ENCODE measurements around the gene ARPC2. TPM values are rescaled to one million over a fixed set of nuclear protein-coding genes. Genes with fewer than 3 reads are reported as not detected.

ARPC2 gene
- total RNA-seq, 1 experiment from 2014 or later: 213 TPM

DNA sequence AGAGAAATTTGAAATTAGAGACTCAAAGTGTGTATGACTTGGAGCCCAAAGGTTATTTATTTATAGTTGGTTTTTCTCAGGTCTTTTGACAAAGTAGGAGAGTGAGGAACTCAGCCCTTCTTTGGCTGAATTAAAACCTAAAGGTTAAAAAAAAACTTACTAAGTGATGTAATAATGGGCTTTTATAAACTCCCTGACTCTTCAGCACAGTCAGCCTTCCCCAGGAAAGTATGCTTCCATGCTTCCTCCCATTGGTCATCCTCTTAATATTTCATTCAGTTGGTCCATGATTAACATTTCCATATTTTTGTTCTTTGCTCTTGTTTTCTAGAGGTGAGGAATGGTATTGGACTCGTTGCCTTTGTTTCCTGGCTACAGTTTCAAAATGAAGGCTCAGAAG lies 7.2 kb downstream of the ARPC2 start:
- H2AFZ ChIP-seq (ENCODE audit: low read length): no peak overlapping the region
- ChIA-PET POLR2A (ENCODE audit: unreplicated experiment) (no interaction called here), CTCF (no interaction called here)
- no peaks in the 10 kb centered on the region for H3K9me2 ChIP-seq (replicated peaks; ENCODE audit: low read length)
- no peaks in the 10 kb centered on the region for H3K27me3 ChIP-seq (ENCODE audit: low read length)
- H3K4me1 ChIP-seq (ENCODE audit: insufficient read depth, low read length): peaks cover 20% of the 10 kb centered on the region
- peaks cover 38% of the 10 kb centered on the region for H3K36me3 ChIP-seq (ENCODE audit: low read depth, low read length)
- H3K4me2 ChIP-seq (ENCODE audit: low read length): no peak overlapping the region
- no peaks in the 10 kb centered on the region for H3K9me3 ChIP-seq (ENCODE audit: low read length)
- no peak overlapping the region for H3K27ac ChIP-seq (ENCODE audit: low read length)
- H3K79me2 ChIP-seq (ENCODE audit: low read length): peaks cover 66% of the 10 kb centered on the region
- DNase-seq (no peak), ATAC-seq (no peak)
- no peak overlapping the region for H3K9ac ChIP-seq (ENCODE audit: low read length)
- H3K4me3 ChIP-seq (ENCODE audit: low read length): no peak overlapping the region
- peaks cover 8% of the 10 kb centered on the region for H3F3A ChIP-seq (ENCODE audit: low read length, unreplicated experiment)
- TF ChIP-seq CTCF (conservative IDR thresholded peaks at IDR 0.05; ENCODE audit: low read depth, low read length) (no peak), EZH2phosphoT487 (IDR thresholded peaks at IDR 0.05; ENCODE audit: borderline replicate concordance, low read length) (no peak), EZH2 (IDR thresholded peaks at IDR 0.05; ENCODE audit: low read length, unreplicated experiment) (no peak)
- BruUV-seq (replicated peaks): no TSS peak
- intact Hi-C loops (cut with micrococcal nuclease): no loop called here
- H4K20me1 ChIP-seq (ENCODE audit: low read length): peaks cover 21% of the 10 kb centered on the region

- Histone ChIP-seq H3F3A (ENCODE audit: low read length, unreplicated experiment) (peaks cover 17% of the 10 kb centered on the region), H3K27me3 (ENCODE audit: low read length) (no peaks in the 10 kb centered on the region), H3K9me2 (replicated peaks; ENCODE audit: low read length) (no peaks in the 10 kb centered on the region), H3K9me3 (ENCODE audit: low read length) (no peaks in the 10 kb centered on the region), H3K4me3 (ENCODE audit: low read length) (no peak overlapping the region), H3K79me2 (ENCODE audit: low read length) (peaks cover 49% of the 10 kb centered on the region), H3K4me1 (ENCODE audit: insufficient read depth, low read length) (peaks cover 28% of the 10 kb centered on the region), H3K4me2 (ENCODE audit: low read length) (no peak overlapping the region), H3K9ac (ENCODE audit: low read length) (no peak overlapping the region), H4K20me1 (ENCODE audit: low read length) (peaks cover 5% of the 10 kb centered on the region; the same call in 1 of the 2 replicates), H2AFZ (ENCODE audit: low read length) (no peak overlapping the region), H3K36me3 (ENCODE audit: low read depth, low read length) (peaks cover 50% of the 10 kb centered on the region), H3K27ac (ENCODE audit: low read length) (no peak overlapping the region)
- intact Hi-C loops (cut with micrococcal nuclease): no loop called here
- BruUV-seq (replicated peaks): no TSS peak
- ChIA-PET POLR2A (ENCODE audit: unreplicated experiment) (interaction anchor here (0.6 kb wide), 1 partner anchor 11 kb away, joined by 7 read pairs; no protein-coding TSS in a partner anchor), CTCF (no interaction called here)
- TF ChIP-seq EZH2 (IDR thresholded peaks at IDR 0.05; ENCODE audit: low read length, unreplicated experiment) (no peak), CTCF (conservative IDR thresholded peaks at IDR 0.05; ENCODE audit: low read depth, low read length) (no peak), EZH2phosphoT487 (IDR thresholded peaks at IDR 0.05; ENCODE audit: borderline replicate concordance, low read length) (no peak)
- DNase-seq (no peak), ATAC-seq (no peak)
These were observed 9.9 kb downstream of the ARPC2 start for GRCh38 chr2:218226903-218227302.

DNA sequence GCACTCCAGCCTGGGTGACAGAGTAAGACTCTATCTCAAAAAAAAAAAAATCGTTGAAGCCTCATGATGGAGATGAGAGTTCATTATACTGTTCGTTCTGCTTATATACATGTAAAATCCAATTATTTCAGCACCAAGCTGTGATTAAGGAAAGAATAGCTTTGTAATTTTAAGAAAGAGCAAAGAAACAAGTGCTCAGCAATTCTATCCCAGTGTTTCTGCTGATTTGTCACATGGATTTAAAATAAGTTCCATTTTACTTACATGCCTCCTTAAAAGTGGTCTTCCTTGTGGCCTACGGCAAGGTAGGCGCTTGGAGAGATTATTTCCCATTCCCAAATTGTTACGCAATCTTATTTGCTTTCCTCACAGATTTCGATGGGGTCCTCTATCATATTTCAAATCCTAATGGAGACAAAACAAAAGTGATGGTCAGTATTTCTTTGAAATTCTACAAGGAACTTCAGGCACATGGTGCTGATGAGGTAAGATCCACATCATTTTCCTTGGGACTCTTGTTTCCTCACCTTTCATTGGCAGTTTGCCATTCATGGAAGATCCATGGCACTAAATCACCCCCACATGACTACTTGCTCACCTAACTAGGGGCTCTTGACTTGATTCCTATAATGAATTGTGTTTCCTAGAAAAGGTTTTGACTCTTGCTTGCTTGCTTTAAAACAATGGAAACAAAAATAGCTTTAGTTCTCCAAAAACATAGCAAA lies 11.5 kb downstream of the ARPC2 start:
- H4K20me1 ChIP-seq (ENCODE audit: low read length): no peaks in the 10 kb centered on the region
- no peak overlapping the region; the same call in 1 of the 2 replicates for H3K4me3 ChIP-seq (ENCODE audit: low read length)
- peak overlapping the region; percentile 57 for H3K4me2 ChIP-seq (ENCODE audit: low read length)
- DNase-seq: peak; percentile 14
- no peak for TF ChIP-seq CTCF (conservative IDR thresholded peaks at IDR 0.05; ENCODE audit: low read depth, low read length)
- TF ChIP-seq EZH2phosphoT487 (IDR thresholded peaks at IDR 0.05; ENCODE audit: borderline replicate concordance, low read length): no peak
- no peak for TF ChIP-seq EZH2 (IDR thresholded peaks at IDR 0.05; ENCODE audit: low read length, unreplicated experiment)
- no peak overlapping the region for H3K9ac ChIP-seq (ENCODE audit: low read length)
- H3K4me1 ChIP-seq (ENCODE audit: insufficient read depth, low read length): peaks cover 28% of the 10 kb centered on the region
- no peak overlapping the region for H2AFZ ChIP-seq (ENCODE audit: low read length)
- H3K9me3 ChIP-seq (ENCODE audit: low read length): no peaks in the 10 kb centered on the region
- H3K27me3 ChIP-seq (ENCODE audit: low read length): no peaks in the 10 kb centered on the region
- H3K27ac ChIP-seq (ENCODE audit: low read length): peak overlapping the region; percentile 70
- peaks cover 17% of the 10 kb centered on the region for H3F3A ChIP-seq (ENCODE audit: low read length, unreplicated experiment)
- CTCF ChIA-PET: no interaction called here
- BruUV-seq (replicated peaks): no TSS peak
- peaks cover 57% of the 10 kb centered on the region for H3K36me3 ChIP-seq (ENCODE audit: low read depth, low read length)
- no peaks in the 10 kb centered on the region for H3K9me2 ChIP-seq (replicated peaks; ENCODE audit: low read length)
- intact Hi-C loops (cut with micrococcal nuclease): loop anchor here (2.0 kb wide), 1 partner anchor 42 kb away; no protein-coding TSS in a partner anchor
- POLR2A ChIA-PET (ENCODE audit: unreplicated experiment): no interaction called here
- ATAC-seq: peak; percentile 19
- peaks cover 33% of the 10 kb centered on the region for H3K79me2 ChIP-seq (ENCODE audit: low read length)
